Dedifferentiated amniotic fluid mesenchymal stem cell (primary cell): Measurements from ENCODE around the gene IQSEC2.

ENCODE experiments used
- DNase-seq: peaks from one replicate; pipeline ENCODE4 v3.0.0-alpha.2; 2016; ENCODE audit errors: extremely low spot score

The IQSEC2 gene

GRCh38 chrX:53281321-53281822 is at the start of gene IQSEC2:
TSS of gene IQSEC2 (minus strand) at chrX:53281584.
- DNase-seq, result peak; percentile 66

GRCh38 chrX:53330331-53330730 is 48.9 kb upstream of the IQSEC2 start:
- no peak for DNase-seq

GRCh38 chrX:53324803-53325202 is 43.4 kb upstream of the IQSEC2 start:
- no peak for DNase-seq

GRCh38 chrX:53324085-53324484 is 42.7 kb upstream of the IQSEC2 start:
- no peak for DNase-seq

GRCh38 chrX:53323196-53323595 is 41.8 kb upstream of the IQSEC2 start:
- no peak for DNase-seq

GRCh38 chrX:53321943-53322497 is 40.6 kb upstream of the IQSEC2 start:
- no peak for DNase-seq

GRCh38 chrX:53321230-53321942 is 40.0 kb upstream of the IQSEC2 start:
- DNase-seq, result no peak

GRCh38 chrX:53320543-53321229 is 39.3 kb upstream of the IQSEC2 start:
- no peak for DNase-seq

- no peak for DNase-seq
Observed at GRCh38 chrX:53319614-53320542, 38.5 kb upstream of the IQSEC2 start.

GRCh38 chrX:53318766-53319353 is 37.5 kb upstream of the IQSEC2 start:
- no peak for DNase-seq

- peak; percentile 32 for DNase-seq
Observed at GRCh38 chrX:53317365-53318069, 36.1 kb upstream of the IQSEC2 start.

GRCh38 chrX:53316860-53317237 is 35.5 kb upstream of the IQSEC2 start:
- DNase-seq, result no peak

GRCh38 chrX:53316111-53316859 is 34.9 kb upstream of the IQSEC2 start:
- no peak for DNase-seq

GRCh38 chrX:53313728-53314105 is 32.3 kb upstream of the IQSEC2 start:
- DNase-seq, result no peak

GRCh38 chrX:53312946-53313727 is 31.8 kb upstream of the IQSEC2 start:
- DNase-seq, result peak; percentile 74

- no peak for DNase-seq
Observed at GRCh38 chrX:53309837-53310236, 28.5 kb upstream of the IQSEC2 start.

GRCh38 chrX:53308836-53309235 is 27.5 kb upstream of the IQSEC2 start:
- DNase-seq, result no peak

GRCh38 chrX:53305996-53306937 is 24.9 kb upstream of the IQSEC2 start:
- DNase-seq, result no peak
